Esophagus squamous epithelium (tissue), 5 donors: ENCODE measurements around the gene TMEM87B. TPM values are rescaled to one million over a fixed set of nuclear protein-coding genes. Genes with fewer than 3 reads are reported as not detected.

Experiments used
- DNase-seq: peaks from one replicate; lab custom pipeline; 2025; lab: John Stamatoyannopoulos, UW
- H3K27ac ChIP-seq, 4 donors: fragments of 200-600 bp; sonication (generic); one replicate each; pipeline ENCODE4 v1.5.1; 2016 to 2019; ENCODE audit warnings: mild to moderate bottlenecking in 1 of 4
- H3K27me3 ChIP-seq, 4 donors: fragments of 200-600 bp; sonication (generic); 1 replicate in 3 of 4; 2 replicates in 1 of 4; pipeline versions ENCODE4 v1.5.1 to v1.6.0; 2017 to 2021; ENCODE audit warnings: antibody characterized with exemption in 1 of 4
- H3K36me3 ChIP-seq, 3 donors: fragments of 200-600 bp; sonication (generic); one replicate each; pipeline ENCODE4 v1.5.1; 2016 to 2019
- H3K4me1 ChIP-seq, 3 donors: fragments of 200-600 bp; sonication (generic); one replicate each; pipeline ENCODE4 v1.5.1; 2017 to 2019
- H3K4me3 ChIP-seq, 4 donors: fragments of 200-600 bp; sonication (generic); 1 replicate in 3 of 4; 2 replicates in 1 of 4; pipeline ENCODE4 v1.5.1; 2016 to 2019; ENCODE audit warnings: mild to moderate bottlenecking in 2 of 4, moderate library complexity in 1 of 4
- H3K9me3 ChIP-seq, 3 donors: fragments of 200-600 bp; sonication (generic); one replicate each; pipeline ENCODE4 v1.5.1; 2016 to 2019
- POLR2A ChIP-seq, 4 donors: fragments of 450-650 bp; IDR thresholded peaks; one replicate each; pipeline ENCODE4 v1.6.1; 2017; ENCODE audit warnings: antibody characterized with exemption in 4 of 4, mild to moderate bottlenecking in 4 of 4, moderate library complexity in 3 of 4
- WGBS, 2 donors: methylation state at CpG; one replicate each; pipeline ENCODE4 v1.1.5; 2018; 5-methylcytosine and 5-hydroxymethylcytosine counted together
- intact Hi-C: fragments of 100-400 bp; cut with DNase I; formaldehyde crosslinking; loops from one replicate; pipeline ENCODE4 v1.15.0; 2022
- total RNA-seq, 4 donors: library from RNA; depleted of rRNA; stranded (reverse); fragments of >200 nt; gene quantifications; one replicate each; pipeline ENCODE4 v1.1.0, GENCODE V29; 2016
- TF ChIP-seq, protein P1 (sequence below), 6 experiments: fragments of 450-650 bp in 4 of 6; fragments of 200-600 bp in 2 of 6; sonication (generic) in 2 of 6; IDR thresholded peaks; one replicate each; pipeline ENCODE4 v1.5.1; 2016 to 2019; ENCODE audit warnings: antibody characterized with exemption in 6 of 6, mild to moderate bottlenecking in 4 of 6, moderate library complexity in 4 of 6
- donor health status: DM: yes; HTN: yes; CAD: no.

The TMEM87B gene
- total RNA-seq, 4 donors from 2014 or later, result 17.7 to 30.0 (median 23.6) TPM

DNA sequence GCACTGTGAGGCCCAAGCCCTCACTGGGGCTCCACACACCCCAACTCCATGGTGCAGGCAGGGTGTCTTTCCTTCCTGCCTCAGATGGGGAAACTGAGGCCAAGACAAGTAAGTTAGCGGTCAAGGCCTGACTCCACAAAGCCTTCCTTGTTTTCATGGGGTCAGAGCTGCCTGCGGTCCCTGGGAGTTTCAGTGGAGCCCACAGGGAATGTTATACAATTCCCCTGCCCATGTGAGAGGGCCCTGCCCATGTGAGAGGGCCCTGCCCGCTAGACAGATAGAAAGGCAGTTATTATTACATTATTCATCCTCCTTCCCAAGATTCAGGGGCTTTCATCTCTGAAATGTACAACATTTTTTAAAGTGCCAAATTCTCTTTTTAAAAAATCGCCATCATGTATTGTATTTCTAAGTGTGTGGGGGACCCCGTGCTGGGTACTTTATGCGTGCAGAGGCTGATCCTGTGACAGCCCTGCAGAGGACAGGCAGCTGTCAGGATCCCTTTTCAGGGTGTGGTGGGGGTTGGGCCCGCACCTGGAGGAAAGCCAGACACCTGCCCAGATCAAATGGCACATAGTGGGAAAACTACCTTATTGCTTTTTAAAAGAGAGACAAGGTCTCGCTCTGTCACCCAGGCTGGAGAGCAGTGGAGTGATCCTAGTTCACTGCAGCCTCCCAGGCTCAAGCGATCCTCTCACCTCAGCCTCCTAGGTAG lies 106.5 kb downstream of the TMEM87B start:
- Histone ChIP-seq H3K9me3 (no peaks in the 10 kb centered on the region), H3K4me3 (no peak overlapping the region), H3K4me1 (no peaks in the 10 kb centered on the region), H3K36me3 (no peaks in the 10 kb centered on the region), H3K27me3 (no peaks in the 10 kb centered on the region), H3K27ac (no peak overlapping the region)
- TF ChIP-seq, protein P1, sequence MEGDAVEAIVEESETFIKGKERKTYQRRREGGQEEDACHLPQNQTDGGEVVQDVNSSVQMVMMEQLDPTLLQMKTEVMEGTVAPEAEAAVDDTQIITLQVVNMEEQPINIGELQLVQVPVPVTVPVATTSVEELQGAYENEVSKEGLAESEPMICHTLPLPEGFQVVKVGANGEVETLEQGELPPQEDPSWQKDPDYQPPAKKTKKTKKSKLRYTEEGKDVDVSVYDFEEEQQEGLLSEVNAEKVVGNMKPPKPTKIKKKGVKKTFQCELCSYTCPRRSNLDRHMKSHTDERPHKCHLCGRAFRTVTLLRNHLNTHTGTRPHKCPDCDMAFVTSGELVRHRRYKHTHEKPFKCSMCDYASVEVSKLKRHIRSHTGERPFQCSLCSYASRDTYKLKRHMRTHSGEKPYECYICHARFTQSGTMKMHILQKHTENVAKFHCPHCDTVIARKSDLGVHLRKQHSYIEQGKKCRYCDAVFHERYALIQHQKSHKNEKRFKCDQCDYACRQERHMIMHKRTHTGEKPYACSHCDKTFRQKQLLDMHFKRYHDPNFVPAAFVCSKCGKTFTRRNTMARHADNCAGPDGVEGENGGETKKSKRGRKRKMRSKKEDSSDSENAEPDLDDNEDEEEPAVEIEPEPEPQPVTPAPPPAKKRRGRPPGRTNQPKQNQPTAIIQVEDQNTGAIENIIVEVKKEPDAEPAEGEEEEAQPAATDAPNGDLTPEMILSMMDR (IDR thresholded peaks at IDR 0.05), result no peak
- no peak for TF ChIP-seq POLR2A (IDR thresholded peaks at IDR 0.05)
- intact Hi-C loops, result no loop called here
- WGBS, 2 donors, result 88 to 89% methylated on average over 6 to 9 of the region's 9 CpGs
- no peak for DNase-seq

DNA sequence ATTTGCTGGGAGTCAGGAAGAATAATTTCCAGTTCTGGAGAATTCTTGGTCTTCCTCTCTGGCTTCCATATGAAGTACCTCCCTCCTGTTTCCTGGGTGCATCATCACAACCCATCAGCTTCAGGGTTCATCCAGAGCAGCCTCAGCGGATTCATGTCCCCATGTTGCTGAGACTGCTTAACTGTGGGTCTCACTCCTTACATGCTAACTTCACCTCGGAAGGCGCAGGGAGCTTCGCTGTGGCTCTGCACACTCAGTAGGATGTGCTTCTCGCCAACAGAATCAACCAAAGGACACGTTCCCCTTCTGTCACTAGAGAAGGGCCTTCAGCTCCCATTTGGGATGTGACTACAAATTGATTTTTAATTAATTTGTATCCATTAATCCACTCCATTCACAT lies 107.3 kb downstream of the TMEM87B start:
- Histone ChIP-seq H3K36me3 (no peaks in the 10 kb centered on the region), H3K4me1 (no peaks in the 10 kb centered on the region), H3K27me3 (no peaks in the 10 kb centered on the region), H3K27ac (no peak overlapping the region), H3K4me3 (no peak overlapping the region), H3K9me3 (no peaks in the 10 kb centered on the region)
- no peak for DNase-seq
- intact Hi-C loops, result no loop called here
- WGBS, 2 donors, result 88 to 94% methylated on average over 6 of the region's 6 CpGs
- TF ChIP-seq, protein P1 (IDR thresholded peaks at IDR 0.05), result no peak
- no peak for TF ChIP-seq POLR2A (IDR thresholded peaks at IDR 0.05)

DNA sequence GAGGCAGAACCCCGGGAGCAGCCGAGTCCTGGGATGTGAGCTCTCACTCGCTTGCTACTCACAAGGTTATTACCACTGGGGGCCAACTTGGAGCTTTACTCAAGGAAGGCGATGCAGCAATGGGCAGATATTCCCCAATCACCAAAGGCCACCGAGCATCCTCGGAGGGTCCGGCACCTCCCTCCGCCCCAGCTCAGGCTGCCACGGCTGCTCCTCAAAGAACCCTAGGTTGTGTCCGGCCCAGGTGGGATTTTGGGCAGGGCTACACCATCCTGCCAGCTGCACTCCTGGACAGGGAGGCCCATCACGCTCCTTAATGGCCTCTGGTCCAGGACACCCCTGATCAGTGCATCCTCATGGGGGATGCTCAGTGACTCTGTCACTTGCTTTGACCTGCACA lies 107.9 kb downstream of the TMEM87B start:
- 88 to 92% methylated on average over 9 to 10 of the region's 11 CpGs for WGBS, 2 donors
- TF ChIP-seq, protein P1 (IDR thresholded peaks at IDR 0.05), result no peak
- TF ChIP-seq POLR2A (IDR thresholded peaks at IDR 0.05), result no peak
- H3K27ac ChIP-seq, result no peak overlapping the region
- no peaks in the 10 kb centered on the region for H3K4me1 ChIP-seq
- intact Hi-C loops, result no loop called here
- no peaks in the 10 kb centered on the region for H3K9me3 ChIP-seq
- no peaks in the 10 kb centered on the region for H3K36me3 ChIP-seq
- DNase-seq, result no peak
- H3K27me3 ChIP-seq, result no peaks in the 10 kb centered on the region
- H3K4me3 ChIP-seq, result no peak overlapping the region

DNA sequence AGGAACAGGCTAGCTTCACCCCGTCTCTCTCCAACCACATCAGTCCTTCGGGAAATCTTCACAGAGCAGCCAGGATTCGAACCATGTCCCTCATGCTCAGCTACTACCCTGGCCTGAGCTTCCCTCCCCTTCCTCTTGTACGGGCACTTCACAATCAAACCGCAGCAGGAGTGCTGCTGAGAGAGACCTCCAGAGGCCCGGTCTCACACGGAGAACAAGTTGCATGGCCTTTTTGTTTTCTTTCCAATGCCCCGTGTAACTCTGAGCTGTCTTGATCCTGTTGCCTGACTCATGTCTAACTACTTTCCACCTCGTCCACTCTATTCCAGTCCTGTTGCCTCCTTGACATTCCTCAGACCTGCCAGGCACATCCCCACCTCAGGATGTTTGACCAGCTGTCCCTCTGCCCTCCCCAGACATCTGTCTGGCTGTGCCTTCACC lies 108.5 kb downstream of the TMEM87B start:
- H3K27me3 ChIP-seq, result no peaks in the 10 kb centered on the region
- no peaks in the 10 kb centered on the region for H3K9me3 ChIP-seq
- intact Hi-C loops, result no loop called here
- WGBS, 2 donors, result 77 to 80% methylated on average over 9 of the region's 9 CpGs
- no peak overlapping the region for H3K4me3 ChIP-seq
- no peak for TF ChIP-seq POLR2A (IDR thresholded peaks at IDR 0.05)
- TF ChIP-seq, protein P1 (IDR thresholded peaks at IDR 0.05), result no peak
- H3K27ac ChIP-seq, result no peak overlapping the region
- no peak for DNase-seq
- H3K4me1 ChIP-seq, result no peaks in the 10 kb centered on the region
- no peaks in the 10 kb centered on the region for H3K36me3 ChIP-seq

DNA sequence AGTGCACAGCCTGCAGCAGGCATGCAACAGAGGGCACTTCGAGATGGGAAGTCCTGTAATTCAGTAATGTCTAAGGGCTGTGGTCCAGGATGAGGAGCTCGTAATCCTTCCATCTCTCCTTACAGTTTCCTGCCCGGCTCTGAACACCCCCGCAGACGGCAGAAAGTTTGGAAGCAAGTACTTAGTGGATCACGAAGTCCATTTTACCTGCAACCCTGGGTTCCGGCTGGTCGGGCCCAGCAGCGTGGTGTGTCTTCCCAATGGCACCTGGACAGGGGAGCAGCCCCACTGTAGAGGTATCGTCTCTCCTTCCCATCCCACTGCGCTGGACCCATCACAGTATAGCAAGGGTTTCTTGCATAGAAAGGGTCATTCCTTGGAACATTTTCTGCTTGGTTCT lies 109.8 kb downstream of the TMEM87B start:
- Histone ChIP-seq H3K4me1 (no peaks in the 10 kb centered on the region), H3K27ac (no peak overlapping the region), H3K27me3 (no peaks in the 10 kb centered on the region), H3K4me3 (no peak overlapping the region), H3K36me3 (no peaks in the 10 kb centered on the region), H3K9me3 (no peaks in the 10 kb centered on the region)
- TF ChIP-seq, protein P1 (IDR thresholded peaks at IDR 0.05), result no peak
- TF ChIP-seq POLR2A (IDR thresholded peaks at IDR 0.05), result no peak
- WGBS, 2 donors, result 85 to 100% methylated on average over 5 to 10 of the region's 11 CpGs
- no peak for DNase-seq
- intact Hi-C loops, result no loop called here
